ENCODE data around the gene EPM2AIP1. TPM values are rescaled to one million over a fixed set of nuclear protein-coding genes. Genes with fewer than 3 reads are reported as not detected.

EPM2AIP1 gene
- total RNA-seq, 1 experiment from 2014 or later, result 12.2 TPM

GRCh38 chr3:36941658-36942057 is 51.3 kb downstream of the EPM2AIP1 start:
- ChIA-PET POLR2A (no interaction called here), CTCF (no interaction called here)
- H3K4me3 ChIP-seq (ENCODE audit: low read depth, low read length), result no peak overlapping the region
- intact Hi-C loops (cut with micrococcal nuclease; ENCODE audit: unreplicated experiment), result no loop called here
- TF ChIP-seq CTCF (IDR thresholded peaks at IDR 0.05; ENCODE audit: insufficient read depth in 1 of 2, low read depth in 1 of 2, low read length in 1 of 2, severe bottlenecking in 1 of 2, unreplicated experiment in 1 of 2), result no peak
- no peak overlapping the region for H3K27ac Mint-ChIP-seq (ENCODE audit: unreplicated experiment)
- H3K27me3 Mint-ChIP-seq (ENCODE audit: insufficient read depth, unreplicated experiment), result no peaks in the 10 kb centered on the region
- H3K36me3 Mint-ChIP-seq (ENCODE audit: insufficient read depth, unreplicated experiment), result no peaks in the 10 kb centered on the region
- H3K9me3 ChIP-seq, result peaks cover 2% of the 10 kb centered on the region; the same call in 1 of the 2 replicates
- no peak for DNase-seq
- H3K27me3 ChIP-seq (replicated peaks; ENCODE audit: control insufficient read depth, insufficient read depth, low read length), result no peaks in the 10 kb centered on the region
- BruUV-seq (replicated peaks), result no TSS peak
- H3K4me1 ChIP-seq, result peaks cover 7% of the 10 kb centered on the region; the same call in 1 of the 2 replicates
- no peaks in the 10 kb centered on the region for H3K4me1 Mint-ChIP-seq (ENCODE audit: low read depth, unreplicated experiment)
- H3K9me3 Mint-ChIP-seq (ENCODE audit: unreplicated experiment), result no peaks in the 10 kb centered on the region
- H3K4me3 Mint-ChIP-seq (ENCODE audit: unreplicated experiment), result no peak overlapping the region
- H3K36me3 ChIP-seq (ENCODE audit: control insufficient read depth, insufficient read depth, low read length), result no peaks in the 10 kb centered on the region

GRCh38 chr3:36941162-36941561 is 51.8 kb downstream of the EPM2AIP1 start:
- H3K27me3 Mint-ChIP-seq (ENCODE audit: insufficient read depth, unreplicated experiment), result no peaks in the 10 kb centered on the region
- no peaks in the 10 kb centered on the region for H3K36me3 ChIP-seq (ENCODE audit: control insufficient read depth, insufficient read depth, low read length)
- H3K4me1 Mint-ChIP-seq (ENCODE audit: low read depth, unreplicated experiment), result no peaks in the 10 kb centered on the region
- no peaks in the 10 kb centered on the region for H3K27me3 ChIP-seq (replicated peaks; ENCODE audit: control insufficient read depth, insufficient read depth, low read length)
- intact Hi-C loops (cut with micrococcal nuclease; ENCODE audit: unreplicated experiment), result no loop called here
- no TSS peak for BruUV-seq (replicated peaks)
- TF ChIP-seq CTCF (IDR thresholded peaks at IDR 0.05; ENCODE audit: insufficient read depth in 1 of 2, low read depth in 1 of 2, low read length in 1 of 2, severe bottlenecking in 1 of 2, unreplicated experiment in 1 of 2), result no peak
- H3K4me3 Mint-ChIP-seq (ENCODE audit: unreplicated experiment), result no peak overlapping the region
- H3K27ac Mint-ChIP-seq (ENCODE audit: unreplicated experiment), result no peak overlapping the region
- H3K36me3 Mint-ChIP-seq (ENCODE audit: insufficient read depth, unreplicated experiment), result peaks cover 3% of the 10 kb centered on the region
- no peaks in the 10 kb centered on the region for H3K9me3 Mint-ChIP-seq (ENCODE audit: unreplicated experiment)
- peaks cover 7% of the 10 kb centered on the region; the same call in 1 of the 2 replicates for H3K4me1 ChIP-seq
- no peak overlapping the region for H3K4me3 ChIP-seq (ENCODE audit: low read depth, low read length)
- ChIA-PET POLR2A (no interaction called here), CTCF (no interaction called here)
- H3K9me3 ChIP-seq, result no peaks in the 10 kb centered on the region
- no peak for DNase-seq

GRCh38 chr3:36937492-36937891 is 55.4 kb downstream of the EPM2AIP1 start:
- CTCF ChIA-PET, result no interaction called here
- no peak overlapping the region for H3K4me3 Mint-ChIP-seq (ENCODE audit: unreplicated experiment)
- no peaks in the 10 kb centered on the region for H3K27me3 Mint-ChIP-seq (ENCODE audit: insufficient read depth, unreplicated experiment)
- no peak for DNase-seq
- H3K36me3 Mint-ChIP-seq (ENCODE audit: insufficient read depth, unreplicated experiment), result peaks cover 20% of the 10 kb centered on the region
- intact Hi-C loops (cut with micrococcal nuclease; ENCODE audit: unreplicated experiment), result no loop called here
- no peak for TF ChIP-seq CTCF (IDR thresholded peaks at IDR 0.05; ENCODE audit: insufficient read depth in 1 of 2, low read depth in 1 of 2, low read length in 1 of 2, severe bottlenecking in 1 of 2, unreplicated experiment in 1 of 2)
- no peak overlapping the region for H3K27ac Mint-ChIP-seq (ENCODE audit: unreplicated experiment)
- POLR2A ChIA-PET, result no interaction called here
- H3K36me3 ChIP-seq (ENCODE audit: control insufficient read depth, insufficient read depth, low read length), result no peaks in the 10 kb centered on the region
- peaks cover 18% of the 10 kb centered on the region for H3K9me3 Mint-ChIP-seq (ENCODE audit: unreplicated experiment)
- H3K4me3 ChIP-seq (ENCODE audit: low read depth, low read length), result no peak overlapping the region
- peaks cover 23% of the 10 kb centered on the region for H3K4me1 ChIP-seq
- H3K4me1 Mint-ChIP-seq (ENCODE audit: low read depth, unreplicated experiment), result peaks cover 20% of the 10 kb centered on the region
- BruUV-seq (replicated peaks), result no TSS peak
- no peaks in the 10 kb centered on the region for H3K27me3 ChIP-seq (replicated peaks; ENCODE audit: control insufficient read depth, insufficient read depth, low read length)
- peaks cover 11% of the 10 kb centered on the region for H3K9me3 ChIP-seq

Other genes with a start within 250 kb of the EPM2AIP1 start
- gene DCLK3, start 228.6 kb downstream of the EPM2AIP1 start, total RNA-seq (2022), result not detected in 2 replicates
- 4.3 and 5.0 TPM in 2 replicates for gene TRANK1, start 48.1 kb downstream of the EPM2AIP1 start, total RNA-seq (2022)
- 49.6 and 51.0 TPM in 2 replicates for gene MLH1, start 387 bp upstream of the EPM2AIP1 start, total RNA-seq (2022)
- 37.8 and 47.1 TPM in 2 replicates for gene LRRFIP2, start 181.5 kb upstream of the EPM2AIP1 start, total RNA-seq (2022)